ENCODE data around the gene KRT15. TPM values are rescaled to one million over a fixed set of nuclear protein-coding genes. Genes with fewer than 3 reads are reported as not detected.

Gene KRT15
- total and polyA plus RNA-seq, 2 of the 8 experiments (the other 6 are each of a cell fraction or from before 2014, with no cell fraction given): 0.11 to 0.13 TPM

DNA sequence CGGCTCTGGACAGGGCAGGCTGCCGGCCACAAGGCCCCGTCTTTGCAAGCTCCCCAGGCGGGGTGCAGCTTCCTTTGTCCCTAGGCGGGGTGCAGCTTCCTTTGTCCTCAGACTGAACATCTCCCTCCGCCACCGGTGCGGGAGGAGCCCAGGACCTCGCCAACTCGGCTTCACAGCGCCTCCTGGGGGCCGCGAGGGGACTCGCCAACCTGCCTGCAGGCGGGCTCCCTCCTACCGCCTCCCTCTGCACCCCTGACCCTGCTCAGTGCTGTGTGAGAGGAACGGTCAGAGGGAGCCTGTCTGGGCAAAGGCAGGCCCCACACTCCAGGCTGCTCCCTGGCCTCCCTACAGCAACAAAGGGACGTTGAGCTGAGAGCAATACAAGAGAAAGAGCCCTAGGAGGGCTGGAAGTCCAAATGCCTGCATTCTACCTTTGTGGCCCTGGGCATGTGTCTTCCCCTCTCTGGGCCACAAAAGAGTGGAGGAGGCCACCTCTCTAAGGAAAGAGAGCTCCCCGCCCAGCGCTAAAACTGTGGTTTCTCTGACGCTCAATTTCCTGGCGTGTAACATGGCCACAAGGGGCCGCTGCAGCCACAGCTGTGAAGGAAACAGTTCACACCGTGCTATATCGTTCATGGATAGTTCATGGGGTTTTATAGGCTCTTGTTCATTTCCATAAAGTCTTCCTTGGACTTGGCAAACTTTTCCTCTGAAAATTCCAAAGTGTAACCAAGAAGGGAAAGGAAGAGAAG is 30.3 kb upstream of the KRT15 start (continued):
- TF ChIP-seq MAX (IDR thresholded peaks at IDR 0.05): peak; percentile 73
- TF ChIP-seq USF2 (IDR thresholded peaks at IDR 0.05; ENCODE audit: low read length): no peak
- TF ChIP-seq E2F6 (IDR thresholded peaks at IDR 0.05): no peak; the same call in 1 of the 2 replicates
- peak; percentile 24; the same call in 1 of the 2 replicates for TF ChIP-seq TAF1 (IDR thresholded peaks at IDR 0.05; ENCODE audit: low read depth, low read length)
- TF ChIP-seq EZH2 (IDR thresholded peaks at IDR 0.05; ENCODE audit: low read depth, low read length, severe bottlenecking): no peak
- TF ChIP-seq JUN (IDR thresholded peaks at IDR 0.05; ENCODE audit: low read depth, low read length): no peak
- TF ChIP-seq NANOG (IDR thresholded peaks at IDR 0.05; ENCODE audit: insufficient read depth, low read depth, low read length, poor library complexity, severe bottlenecking): no peak
- TF ChIP-seq GABPA (IDR thresholded peaks at IDR 0.05; ENCODE audit: borderline replicate concordance, insufficient read depth, low read length): no peak
- peak; percentile 91 to 96 for TF ChIP-seq RAD21 (IDR thresholded peaks at IDR 0.05 in 1 of 2, conservative IDR thresholded peaks at IDR 0.05 in 1 of 2; ENCODE audit: low read depth in 2 of 2, low read length in 2 of 2)
- no peak for TF ChIP-seq NRF1 (IDR thresholded peaks at IDR 0.05; ENCODE audit: low read depth, low read length)
- TF ChIP-seq HDAC6 (IDR thresholded peaks at IDR 0.05; ENCODE audit: low read depth, low read length): no peak
- TF ChIP-seq RNF2 (IDR thresholded peaks at IDR 0.05; ENCODE audit: borderline replicate concordance, low read depth, low read length, missing control alignments, poor library complexity, severe bottlenecking): no peak
- TF ChIP-seq CREB1 (IDR thresholded peaks at IDR 0.05): peak; percentile 68
- TF ChIP-seq YY1 (IDR thresholded peaks at IDR 0.05; ENCODE audit: low read depth, low read length): no peak
- TF ChIP-seq POLR2AphosphoS5 (IDR thresholded peaks at IDR 0.05; ENCODE audit: low read depth, low read length): no peak
- TF ChIP-seq KDM1A (IDR thresholded peaks at IDR 0.05; ENCODE audit: borderline replicate concordance, low read length): peak; percentile 68; the same call in 1 of the 2 replicates
- 0 out of 2 replicates have a peak, but pooled peaks have one; percentile 54 for TF ChIP-seq SP4 (IDR thresholded peaks at IDR 0.05; ENCODE audit: low read length)
- TF ChIP-seq SP2 (IDR thresholded peaks at IDR 0.05; ENCODE audit: low read length): no peak
- TF ChIP-seq CHD1 (IDR thresholded peaks at IDR 0.05; ENCODE audit: low read depth, low read length): no peak
- TF ChIP-seq SIX5 (IDR thresholded peaks at IDR 0.05; ENCODE audit: low read depth, low read length): no peak
- TF ChIP-seq PHF8 (conservative IDR thresholded peaks at IDR 0.05; ENCODE audit: low read depth, low read length): 0 out of 2 replicates have a peak, but pooled peaks have one; percentile 22
- TF ChIP-seq RXRA (IDR thresholded peaks at IDR 0.05; ENCODE audit: insufficient read depth, low read depth, low read length): no peak
